Occipital lobe (tissue), 2 donors: Measurements from ENCODE around the gene ZNF831. TPM values are rescaled to one million over a fixed set of nuclear protein-coding genes. Genes with fewer than 3 reads are reported as not detected.

Source experiments
- DNase-seq: peaks from one replicate; lab custom pipeline; 2025; lab: John Stamatoyannopoulos, UW
- total RNA-seq: library from RNA; depleted of rRNA; stranded (reverse); fragments of >200 nt; gene quantifications from one replicate; pipeline ENCODE4 v1.2.3, GENCODE V29; 2014

Gene ZNF831
- total RNA-seq, 1 donor from 2014 or later: under 0.01 TPM

- DNase-seq: no peak
These were observed 84.4 kb downstream of the ZNF831 start for GRCh38 chr20:59247731-59248684.

- DNase-seq: no peak
These were observed 86.7 kb downstream of the ZNF831 start for GRCh38 chr20:59250293-59250692.

- no peak for DNase-seq
These were observed 89.7 kb downstream of the ZNF831 start for GRCh38 chr20:59253325-59253724.

- DNase-seq: no peak
These were observed 90.2 kb downstream of the ZNF831 start for GRCh38 chr20:59253779-59254319.

- no peak for DNase-seq
These were observed 91.6 kb downstream of the ZNF831 start for GRCh38 chr20:59255256-59255655.

GRCh38 chr20:59258221-59258621 is 94.6 kb downstream of the ZNF831 start:
- DNase-seq: no peak

- DNase-seq: no peak
These were observed 96.3 kb downstream of the ZNF831 start for GRCh38 chr20:59259946-59260345.

GRCh38 chr20:59265298-59265697 is 101.7 kb downstream of the ZNF831 start:
- no peak for DNase-seq

GRCh38 chr20:59268870-59269269 is 105.2 kb downstream of the ZNF831 start:
- no peak for DNase-seq

GRCh38 chr20:59269411-59270025 is 105.9 kb downstream of the ZNF831 start:
- no peak for DNase-seq

- no peak for DNase-seq
These were observed 106.8 kb downstream of the ZNF831 start for GRCh38 chr20:59270380-59270779.

GRCh38 chr20:59273739-59274357 is 110.2 kb downstream of the ZNF831 start:
- no peak for DNase-seq

GRCh38 chr20:59276938-59277337 is 113.3 kb downstream of the ZNF831 start:
- no peak for DNase-seq

- DNase-seq: no peak
These were observed 120.8 kb downstream of the ZNF831 start for GRCh38 chr20:59284470-59284869.

- no peak for DNase-seq
These were observed 126.4 kb downstream of the ZNF831 start for GRCh38 chr20:59289994-59290393.

GRCh38 chr20:59291740-59292383 is 128.2 kb downstream of the ZNF831 start:
- DNase-seq: no peak

GRCh38 chr20:59295531-59295930 is 131.9 kb downstream of the ZNF831 start:
- DNase-seq: no peak

- no peak for DNase-seq
These were observed 134.1 kb downstream of the ZNF831 start for GRCh38 chr20:59297686-59298085.

- DNase-seq: no peak
These were observed 136.3 kb downstream of the ZNF831 start for GRCh38 chr20:59299945-59300332.

GRCh38 chr20:59300333-59301081 is 136.9 kb downstream of the ZNF831 start, which contains the start of gene EDN3:
Gene EDN3, plus strand, starts transcription at chr20:59300611. Its CDS starts 202 bp downstream, at chr20:59300813.
- DNase-seq: no peak
